Jurkat, Clone E6-1 (cell line): Measurements from ENCODE around the gene DHRS12.

Experiments
- DNase-seq: peaks from one replicate; pipeline ENCODE4 v3.0.0-alpha.2; 2011; ENCODE audit warnings: low read depth, low spot score
- H3K4me3 ChIP-seq: 2 replicates; pipeline ENCODE4 v1.5.1; 2011; ENCODE audit warnings: mild to moderate bottlenecking, low read length, control low read depth, moderate library complexity

DHRS12 gene

GRCh38 chr13:51739027-51739764, 64.8 kb downstream of the DHRS12 start:
- no peak overlapping the region for H3K4me3 ChIP-seq
- no peak for DNase-seq

- no peak overlapping the region for H3K4me3 ChIP-seq
- no peak for DNase-seq
These were observed 65.6 kb downstream of the DHRS12 start for GRCh38 chr13:51738226-51738905.

- no peak overlapping the region for H3K4me3 ChIP-seq
- DNase-seq: peak; percentile 51
These were observed 66.4 kb downstream of the DHRS12 start for GRCh38 chr13:51737609-51738008.

- peak; percentile 3 for DNase-seq
- H3K4me3 ChIP-seq: no peak overlapping the region
These were observed 69.2 kb downstream of the DHRS12 start for GRCh38 chr13:51734786-51735185.

GRCh38 chr13:51733374-51734298, 70.3 kb downstream of the DHRS12 start:
- no peak overlapping the region for H3K4me3 ChIP-seq
- DNase-seq: no peak

- H3K4me3 ChIP-seq: no peak overlapping the region
- no peak for DNase-seq
These were observed 72.2 kb downstream of the DHRS12 start for GRCh38 chr13:51731759-51732158.

GRCh38 chr13:51730927-51731326, 73.0 kb downstream of the DHRS12 start:
- no peak overlapping the region for H3K4me3 ChIP-seq
- no peak for DNase-seq

GRCh38 chr13:51729866-51730553, 74.0 kb downstream of the DHRS12 start:
- no peak overlapping the region for H3K4me3 ChIP-seq
- no peak for DNase-seq

GRCh38 chr13:51728972-51729371, 75.0 kb downstream of the DHRS12 start:
- no peak for DNase-seq
- no peak overlapping the region for H3K4me3 ChIP-seq

- H3K4me3 ChIP-seq: no peak overlapping the region
- no peak for DNase-seq
These were observed 75.7 kb downstream of the DHRS12 start for GRCh38 chr13:51728275-51728673.

- H3K4me3 ChIP-seq: no peak overlapping the region
- DNase-seq: no peak
These were observed 76.2 kb downstream of the DHRS12 start for GRCh38 chr13:51727634-51728274.

GRCh38 chr13:51726446-51727193, 77.3 kb downstream of the DHRS12 start:
- no peak overlapping the region for H3K4me3 ChIP-seq
- no peak for DNase-seq

- no peak overlapping the region for H3K4me3 ChIP-seq
- DNase-seq: no peak
These were observed 79.2 kb downstream of the DHRS12 start for GRCh38 chr13:51724721-51725120.

- DNase-seq: no peak
- H3K4me3 ChIP-seq: no peak overlapping the region
These were observed 80.4 kb downstream of the DHRS12 start for GRCh38 chr13:51723529-51723928.

GRCh38 chr13:51721496-51721895, 82.5 kb downstream of the DHRS12 start:
- no peak overlapping the region for H3K4me3 ChIP-seq
- no peak for DNase-seq

GRCh38 chr13:51719394-51719793, 84.6 kb downstream of the DHRS12 start:
- DNase-seq: no peak
- H3K4me3 ChIP-seq: no peak overlapping the region
